ENCODE data around the gene NSUN4. TPM values are rescaled to one million over a fixed set of nuclear protein-coding genes. Genes with fewer than 3 reads are reported as not detected.

Gene NSUN4
- total and polyA plus RNA-seq, 2 of the 13 experiments (the other 11 are each of a cell fraction or from before 2014, with no cell fraction given), result 21.5 to 23.5 TPM

- TF ChIP-seq PBX3 (CRISPR knock-in tag; IDR thresholded peaks at IDR 0.05; ENCODE audit: borderline replicate concordance) (no peak), ZNF224 (CRISPR knock-in tag; IDR thresholded peaks at IDR 0.05) (no peak), MTA3 (CRISPR knock-in tag; IDR thresholded peaks at IDR 0.05) (0 out of 2 replicates have a peak, but pooled peaks have one; percentile 54), CBX2 (IDR thresholded peaks at IDR 0.05; ENCODE audit: low read depth, low read length) (no peak), CBX2 (CRISPR knock-in tag; IDR thresholded peaks at IDR 0.05; ENCODE audit: low read depth) (peak; percentile 41; the same call in 1 of the 2 replicates), FOSL2 (CRISPR knock-in tag; IDR thresholded peaks at IDR 0.05) (peak; percentile 52; the same call in 1 of the 2 replicates), DDIT3 (CRISPR knock-in tag; IDR thresholded peaks at IDR 0.05) (no peak), ZNF788 (CRISPR knock-in tag; IDR thresholded peaks at IDR 0.05; ENCODE audit: borderline replicate concordance) (peak; percentile 90; the same call in 1 of the 2 replicates), GFI1 (CRISPR knock-in tag; IDR thresholded peaks at IDR 0.05; ENCODE audit: borderline replicate concordance) (no peak), CBFB (CRISPR knock-in tag; IDR thresholded peaks at IDR 0.05) (peak; percentile 89), REPIN1 (CRISPR knock-in tag; IDR thresholded peaks at IDR 0.05; ENCODE audit: borderline replicate concordance, low read depth) (peak; percentile 78; the same call in 1 of the 2 replicates), ZGPAT (CRISPR knock-in tag; IDR thresholded peaks at IDR 0.05) (peak; percentile 81; the same call in 1 of the 2 replicates), ZNF652 (CRISPR knock-in tag; IDR thresholded peaks at IDR 0.05; ENCODE audit: borderline replicate concordance, low read depth) (0 out of 2 replicates have a peak, but pooled peaks have one; percentile 14), ZNF720 (CRISPR knock-in tag; IDR thresholded peaks at IDR 0.05) (no peak), ZNF276 (CRISPR knock-in tag; IDR thresholded peaks at IDR 0.05; ENCODE audit: low read depth) (peak; percentile 80), NPAS2 (CRISPR knock-in tag; IDR thresholded peaks at IDR 0.05; ENCODE audit: borderline replicate concordance) (no peak), TGIF2 (CRISPR knock-in tag; IDR thresholded peaks at IDR 0.05) (no peak), ZNF160 (CRISPR knock-in tag; IDR thresholded peaks at IDR 0.05) (peak; percentile 82), TFDP2 (CRISPR knock-in tag; IDR thresholded peaks at IDR 0.05) (peak; percentile 95)
Measured at GRCh38 chr1:46394108-46394871, 53.7 kb downstream of the NSUN4 start, which contains the start of gene FAAH (continued).

Data from HepG2 (cell line).